Measurements from ENCODE around the gene SLC17A8.

SLC17A8 gene

DNA sequence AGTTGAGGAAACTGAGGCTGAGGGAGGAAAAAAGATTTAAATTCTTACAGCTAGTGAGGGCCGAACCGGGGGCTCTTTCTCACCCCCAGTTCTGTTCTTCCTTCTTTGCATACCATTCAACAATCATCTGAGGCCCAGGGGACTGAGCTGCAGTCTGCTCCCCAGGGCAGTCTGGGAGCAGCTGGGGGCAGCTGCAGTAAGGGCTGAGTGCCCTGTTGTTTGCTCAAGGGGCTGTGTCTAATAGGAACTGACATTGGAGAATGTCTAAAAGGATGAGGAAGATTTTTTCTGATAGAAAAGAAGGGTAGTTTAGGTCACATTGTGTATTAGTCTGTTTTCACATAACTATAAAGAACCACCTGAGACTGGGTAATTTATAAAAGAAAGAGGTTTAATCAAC is 42.2 kb downstream of the SLC17A8 start:
- TF ChIP-seq ZFX (IDR thresholded peaks at IDR 0.05; ENCODE audit: borderline replicate concordance) (no peak), CTCF (IDR thresholded peaks at IDR 0.05) (no peak)
- no peak overlapping the region for H3K27ac ChIP-seq

DNA sequence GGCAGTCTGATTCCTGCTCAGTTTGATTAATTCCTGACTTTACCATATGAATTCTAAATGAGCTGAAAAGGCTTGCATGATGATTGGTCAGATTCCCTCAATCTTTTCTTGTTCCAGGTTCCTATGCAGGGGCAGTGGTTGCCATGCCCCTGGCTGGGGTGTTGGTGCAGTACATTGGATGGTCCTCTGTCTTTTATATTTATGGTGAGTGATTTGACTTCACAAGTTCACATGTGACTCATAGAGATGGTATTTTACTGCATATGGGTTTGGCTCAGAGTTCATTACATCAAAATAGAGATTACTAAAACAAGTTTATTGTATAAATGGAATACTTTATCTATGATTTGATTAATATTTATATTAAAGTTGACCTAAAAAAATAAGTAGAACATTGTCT is 44.8 kb downstream of the SLC17A8 start:
- TF ChIP-seq ZFX (IDR thresholded peaks at IDR 0.05; ENCODE audit: borderline replicate concordance): no peak
- H3K27ac ChIP-seq: no peak overlapping the region

- TF ChIP-seq ZFX (IDR thresholded peaks at IDR 0.05; ENCODE audit: borderline replicate concordance) (no peak), CTCF (IDR thresholded peaks at IDR 0.05) (no peak)
- H3K27ac ChIP-seq: no peak overlapping the region
Measured at GRCh38 chr12:100402763-100403162, 45.9 kb downstream of the SLC17A8 start.

GRCh38 chr12:100403446-100403845 is 46.6 kb downstream of the SLC17A8 start:
- no peak overlapping the region for H3K27ac ChIP-seq
- TF ChIP-seq CTCF (IDR thresholded peaks at IDR 0.05) (no peak), ZFX (IDR thresholded peaks at IDR 0.05; ENCODE audit: borderline replicate concordance) (no peak)

DNA sequence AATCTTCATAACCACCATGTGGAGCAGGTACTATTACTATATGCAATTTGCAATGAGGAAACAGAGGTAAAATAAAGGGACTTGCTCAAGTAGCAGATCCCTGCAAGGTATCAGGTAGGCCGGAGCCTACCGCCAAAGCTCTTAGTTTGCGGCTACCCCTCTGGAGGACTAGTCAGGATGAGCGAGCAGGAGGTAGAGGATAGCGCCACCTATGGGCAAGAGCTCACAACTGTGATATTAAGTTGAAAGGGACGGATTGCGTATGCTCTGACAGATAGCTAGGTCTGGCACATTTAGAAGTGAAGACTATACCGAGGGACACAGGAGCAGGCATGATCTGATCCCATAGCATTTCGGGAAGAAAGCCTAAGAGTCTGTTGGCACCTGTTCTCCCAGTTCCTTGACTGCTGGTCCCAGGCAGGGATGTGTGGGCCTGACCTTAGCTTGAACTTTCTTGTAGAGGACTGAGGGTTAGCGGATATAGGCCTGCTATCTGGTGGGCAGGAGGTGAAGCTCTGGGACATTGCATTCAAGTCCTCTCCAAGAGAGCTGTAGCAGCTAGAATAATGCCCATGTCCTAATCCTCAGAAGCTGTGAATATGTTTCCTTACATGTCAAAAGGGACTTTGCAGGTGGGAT is 48.0 kb downstream of the SLC17A8 start:
- no peak overlapping the region for H3K27ac ChIP-seq
- TF ChIP-seq ZFX (IDR thresholded peaks at IDR 0.05; ENCODE audit: borderline replicate concordance) (no peak), CTCF (IDR thresholded peaks at IDR 0.05) (peak; percentile 83)

- H3K27ac ChIP-seq: no peak overlapping the region
- TF ChIP-seq CTCF (IDR thresholded peaks at IDR 0.05) (no peak), ZFX (IDR thresholded peaks at IDR 0.05; ENCODE audit: borderline replicate concordance) (no peak)
Measured at GRCh38 chr12:100413001-100413400, 56.1 kb downstream of the SLC17A8 start.

DNA sequence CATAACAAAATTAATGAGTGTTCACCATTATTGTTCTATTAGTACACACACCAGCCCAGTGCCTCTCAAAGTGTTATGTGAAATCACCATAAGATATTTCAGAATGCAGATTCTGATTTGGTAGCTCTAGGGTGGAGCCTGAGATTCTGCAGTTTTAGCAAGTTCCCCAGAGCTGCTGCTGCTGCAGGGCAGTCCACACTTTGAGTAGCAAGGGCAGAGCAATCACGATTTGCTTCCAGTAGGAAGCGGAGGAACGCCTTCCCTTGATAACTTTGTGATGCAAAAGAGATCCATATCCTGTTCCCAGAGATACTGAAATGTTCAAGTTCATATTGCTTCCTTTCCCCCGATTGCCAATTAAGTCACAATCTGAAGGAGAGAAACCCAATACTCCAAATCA is 57.9 kb downstream of the SLC17A8 start:
- TF ChIP-seq ZFX (IDR thresholded peaks at IDR 0.05; ENCODE audit: borderline replicate concordance) (no peak), CTCF (IDR thresholded peaks at IDR 0.05) (no peak)
- H3K27ac ChIP-seq: no peak overlapping the region

DNA sequence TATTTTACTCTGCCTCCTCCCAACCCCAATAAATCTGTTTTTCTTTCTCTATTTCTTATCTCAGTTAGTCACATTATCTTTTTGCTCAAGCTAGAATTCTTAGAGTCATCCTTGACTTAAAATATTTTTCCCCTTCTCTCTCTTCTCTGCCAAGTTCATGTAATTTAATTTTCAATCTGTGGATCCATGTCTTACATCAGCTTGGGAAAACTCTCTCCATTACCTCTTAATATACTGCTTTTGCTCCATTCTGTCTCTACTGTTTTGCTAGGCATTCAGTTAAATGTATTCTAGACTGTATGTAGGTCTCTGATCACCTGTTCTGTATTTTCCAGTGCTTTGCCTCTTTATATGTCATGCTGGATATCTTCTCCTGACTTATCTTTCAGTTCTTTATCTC is 65.8 kb downstream of the SLC17A8 start:
- TF ChIP-seq ZFX (IDR thresholded peaks at IDR 0.05; ENCODE audit: borderline replicate concordance): no peak
- H3K27ac ChIP-seq: no peak overlapping the region
